Tibial artery (tissue), 4 donors: ENCODE measurements around the gene TRIM8.

ENCODE experiments used
- DNase-seq, 2 donors: peaks; one replicate each; pipeline ENCODE4 v3.0.0-alpha.2; 2019
- H3K27ac ChIP-seq, 2 donors: fragments of 200-600 bp; sonication (generic) in 1 of 2; 1 replicate in 1 of 2; 2 replicates in 1 of 2; pipeline ENCODE4 v1.5.1; 2018 to 2019; ENCODE audit warnings: mild to moderate bottlenecking in 1 of 2
- H3K27me3 ChIP-seq, 2 donors: fragments of 200-600 bp; sonication (generic) in 1 of 2; one replicate each; pipeline versions ENCODE4 v1.5.1 to v1.6.0; 2016 to 2019
- H3K36me3 ChIP-seq, 3 donors: fragments of 200-600 bp; sonication (generic) in 2 of 3; one replicate each; pipeline ENCODE4 v1.5.1; 2016 to 2019; ENCODE audit warnings: mild to moderate bottlenecking in 2 of 3
- H3K4me1 ChIP-seq, 4 donors: fragments of 200-600 bp; sonication (generic) in 2 of 4; 1 replicate in 3 of 4; 2 replicates in 1 of 4; pipeline ENCODE4 v1.5.1; 2016 to 2019
- H3K4me3 ChIP-seq, 2 donors: fragments of 200-600 bp; sonication (generic) in 1 of 2; 1 replicate in 1 of 2; 2 replicates in 1 of 2; pipeline ENCODE4 v1.5.1; 2018 to 2019; ENCODE audit warnings: mild to moderate bottlenecking in 2 of 2
- H3K9me3 ChIP-seq, 3 donors: fragments of 200-600 bp; sonication (generic) in 1 of 3; one replicate each; pipeline ENCODE4 v1.5.1; 2016 to 2019
- CTCF ChIP-seq, 2 experiments: fragments of 200-600 bp in 1 of 2; fragments of 450-650 bp in 1 of 2; IDR thresholded peaks; one replicate each; pipeline ENCODE4 v1.5.1; 2017 to 2019; ENCODE audit warnings: antibody characterized with exemption in 2 of 2, mild to moderate bottlenecking in 1 of 2, moderate library complexity in 1 of 2
- intact Hi-C: fragments of 100-400 bp; cut with DNase I; formaldehyde crosslinking; loops from one replicate; pipeline ENCODE4 v1.15.0; 2023; ENCODE audit warnings: low total_unique reads

Gene TRIM8

DNA sequence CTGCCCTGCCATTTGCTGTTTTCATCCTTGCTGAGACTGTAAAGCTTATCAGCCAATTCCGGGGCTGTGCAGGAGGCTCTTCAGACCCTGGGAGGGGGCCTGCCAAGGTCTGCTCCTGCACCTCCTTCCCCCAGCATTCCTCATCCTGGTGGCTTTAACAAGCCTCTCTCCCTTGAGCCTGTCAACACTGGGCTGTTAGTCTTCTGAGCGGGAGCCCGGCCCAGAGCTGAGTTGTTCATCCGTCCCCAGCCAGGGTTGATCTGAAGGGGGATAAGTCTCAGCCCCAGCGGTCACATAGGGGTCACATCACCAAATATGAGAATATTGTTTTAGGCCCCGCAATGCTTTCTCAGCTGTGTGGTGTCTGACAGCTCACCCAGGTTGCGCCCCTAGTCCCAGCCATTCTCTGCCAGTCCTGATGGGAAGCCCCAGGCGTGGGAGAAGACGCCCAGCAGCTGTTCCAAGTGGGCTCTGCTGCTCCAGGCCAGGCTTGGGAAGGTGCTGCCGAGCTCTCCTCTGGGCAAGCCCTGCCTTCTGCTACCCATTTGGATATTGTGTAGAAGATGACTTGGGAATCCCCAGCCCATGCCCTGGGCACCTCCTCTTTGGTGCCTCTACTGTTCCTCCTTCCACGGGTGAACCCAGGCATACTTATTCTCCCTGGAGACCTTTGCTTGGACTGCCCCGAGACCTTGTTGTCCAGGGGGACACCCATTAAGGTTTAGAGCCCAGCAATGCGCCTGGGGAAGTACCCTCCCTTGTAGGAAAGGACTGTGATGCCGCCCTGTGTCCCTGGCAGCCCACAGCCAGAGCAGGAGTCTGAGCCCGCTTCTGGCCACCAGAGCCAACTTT, 23.5 kb upstream of the TRIM8 start:
- Histone ChIP-seq H3K4me1 (peaks cover 0 to 58% (median 50%) of the 10 kb centered on the region in 4 donors), H3K27ac (peak overlapping the region; percentile 61 to 62), H3K36me3 (peaks cover 11 to 33% (median 25%) of the 10 kb centered on the region in 3 donors), H3K4me3 (no peak overlapping the region), H3K27me3 (no peaks in the 10 kb centered on the region), H3K9me3 (no peaks in the 10 kb centered on the region)
- no peak for DNase-seq
- no peak for TF ChIP-seq CTCF (IDR thresholded peaks at IDR 0.05)
- intact Hi-C loops = no loop called here

- H3K4me3 ChIP-seq = no peak overlapping the region
- no peaks in the 10 kb centered on the region for H3K9me3 ChIP-seq
- H3K27me3 ChIP-seq = no peaks in the 10 kb centered on the region
- DNase-seq = no peak
- peaks cover 0 to 66% (median 57%) of the 10 kb centered on the region in 4 donors for H3K4me1 ChIP-seq
- no peak for TF ChIP-seq CTCF (IDR thresholded peaks at IDR 0.05)
- H3K27ac ChIP-seq = peak overlapping the region; percentile 61 to 62
- peaks cover 11 to 24% (median 16%) of the 10 kb centered on the region in 3 donors for H3K36me3 ChIP-seq
- intact Hi-C loops = no loop called here
Observed at GRCh38 chr10:102621443-102622325, 22.6 kb upstream of the TRIM8 start.

GRCh38 chr10:102624094-102624493, 20.2 kb upstream of the TRIM8 start:
- Histone ChIP-seq H3K4me3 (no peak overlapping the region), H3K27me3 (no peaks in the 10 kb centered on the region), H3K36me3 (peaks cover 0 to 2% (median 0%) of the 10 kb centered on the region in 3 donors), H3K4me1 (peaks cover 8 to 88% (median 79%) of the 10 kb centered on the region in 4 donors), H3K9me3 (no peaks in the 10 kb centered on the region), H3K27ac (peak overlapping the region in 1 of 2 donors; percentile 90)
- DNase-seq = no peak
- no peak for TF ChIP-seq CTCF (IDR thresholded peaks at IDR 0.05)
- intact Hi-C loops = no loop called here

- no peak overlapping the region for H3K4me3 ChIP-seq
- no peaks in the 10 kb centered on the region for H3K27me3 ChIP-seq
- no peaks in the 10 kb centered on the region for H3K9me3 ChIP-seq
- no peak for DNase-seq
- H3K4me1 ChIP-seq = peaks cover 8 to 88% (median 80%) of the 10 kb centered on the region in 4 donors
- intact Hi-C loops = no loop called here
- no peaks in the 10 kb centered on the region for H3K36me3 ChIP-seq
- peak overlapping the region; percentile 86 to 90 for H3K27ac ChIP-seq
- TF ChIP-seq CTCF (IDR thresholded peaks at IDR 0.05) = no peak
Observed at GRCh38 chr10:102624751-102625645, 19.3 kb upstream of the TRIM8 start.
